Measurements from ENCODE around the gene ARID3B. TPM values are rescaled to one million over a fixed set of nuclear protein-coding genes. Genes with fewer than 3 reads are reported as not detected.
A peak's percentile ranks its signal among the peaks of the same experiment; 100 is the strongest.

ARID3B gene
- total and polyA plus RNA-seq, 7 donors = 1.8 to 5.5 (median 3.0) TPM

DNA sequence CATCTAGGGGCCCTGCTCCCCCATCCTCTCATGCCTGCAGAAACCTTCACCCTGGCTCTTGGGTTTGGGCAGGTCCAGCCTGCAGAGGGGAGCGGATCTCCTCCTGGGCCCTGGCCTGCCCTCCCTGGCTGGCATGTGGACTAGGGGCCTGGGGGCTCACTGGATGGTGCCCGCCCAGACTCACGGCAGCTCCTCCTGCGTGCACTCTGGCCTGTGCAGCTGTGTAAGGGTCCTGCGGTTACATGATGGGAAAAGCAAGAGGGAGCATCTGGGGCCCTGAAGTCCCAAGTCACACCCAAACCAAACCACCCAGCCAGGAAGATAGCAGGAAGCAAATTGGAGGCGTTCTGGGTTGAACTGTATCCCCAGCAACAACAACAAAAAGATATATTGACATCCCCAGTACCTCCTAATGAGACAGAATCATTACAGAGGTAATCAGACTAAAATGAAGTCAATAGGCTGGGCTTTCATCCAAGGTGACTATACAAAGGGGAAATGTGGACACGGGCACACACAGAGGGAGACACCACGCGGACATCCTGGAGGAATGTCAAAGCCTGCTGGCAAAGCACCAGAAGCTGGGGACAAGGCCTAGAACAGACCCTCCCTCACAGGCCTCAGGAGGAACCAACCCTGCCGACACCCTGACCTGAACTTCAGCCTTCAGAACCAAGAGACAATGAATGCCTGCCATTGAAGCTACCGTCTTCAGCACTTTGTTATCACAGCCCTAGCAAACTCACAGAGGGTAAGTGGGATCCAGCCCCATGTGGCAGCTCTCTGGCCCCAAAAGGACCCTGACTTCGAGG is 64.2 kb downstream of the ARID3B start:
- WGBS, 3 donors = 70 to 75% (median 72%) methylated on average over 12 of the region's 12 CpGs
- Histone ChIP-seq H3K4me1 (no peaks in the 10 kb centered on the region), H3K36me3 (ENCODE audit: insufficient read depth in 1 of 2, low read depth in 1 of 2) (no peaks in the 10 kb centered on the region), H3K4me3 (no peak overlapping the region), H3K9me3 (no peaks in the 10 kb centered on the region), H3K27me3 (ENCODE audit: insufficient read depth in 3 of 3, low read length in 2 of 3) (no peaks in the 10 kb centered on the region), H3K27ac (no peak overlapping the region)
- ATAC-seq (no peak), DNase-seq (no peak)
- intact Hi-C loops (cut with DNase I) = no loop called here
- TF ChIP-seq, protein P1, sequence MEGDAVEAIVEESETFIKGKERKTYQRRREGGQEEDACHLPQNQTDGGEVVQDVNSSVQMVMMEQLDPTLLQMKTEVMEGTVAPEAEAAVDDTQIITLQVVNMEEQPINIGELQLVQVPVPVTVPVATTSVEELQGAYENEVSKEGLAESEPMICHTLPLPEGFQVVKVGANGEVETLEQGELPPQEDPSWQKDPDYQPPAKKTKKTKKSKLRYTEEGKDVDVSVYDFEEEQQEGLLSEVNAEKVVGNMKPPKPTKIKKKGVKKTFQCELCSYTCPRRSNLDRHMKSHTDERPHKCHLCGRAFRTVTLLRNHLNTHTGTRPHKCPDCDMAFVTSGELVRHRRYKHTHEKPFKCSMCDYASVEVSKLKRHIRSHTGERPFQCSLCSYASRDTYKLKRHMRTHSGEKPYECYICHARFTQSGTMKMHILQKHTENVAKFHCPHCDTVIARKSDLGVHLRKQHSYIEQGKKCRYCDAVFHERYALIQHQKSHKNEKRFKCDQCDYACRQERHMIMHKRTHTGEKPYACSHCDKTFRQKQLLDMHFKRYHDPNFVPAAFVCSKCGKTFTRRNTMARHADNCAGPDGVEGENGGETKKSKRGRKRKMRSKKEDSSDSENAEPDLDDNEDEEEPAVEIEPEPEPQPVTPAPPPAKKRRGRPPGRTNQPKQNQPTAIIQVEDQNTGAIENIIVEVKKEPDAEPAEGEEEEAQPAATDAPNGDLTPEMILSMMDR (IDR thresholded peaks at IDR 0.05) = no peak

DNA sequence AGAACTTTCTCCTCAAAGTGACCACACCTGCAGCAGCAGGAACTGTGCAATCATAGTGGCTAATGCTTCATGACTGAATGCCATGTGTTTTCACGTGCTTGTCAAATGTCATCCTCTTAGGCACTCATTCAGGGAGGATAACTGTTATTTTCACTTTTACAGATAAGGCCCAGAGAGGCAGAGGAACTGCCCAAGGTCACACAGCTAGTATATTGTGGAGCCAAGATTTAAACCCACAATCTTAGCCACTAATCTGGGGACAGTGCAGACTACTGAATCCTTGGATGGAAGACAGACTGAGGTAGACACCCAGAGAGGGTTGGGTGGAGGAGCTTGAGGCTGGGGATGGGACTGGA is 64.8 kb downstream of the ARID3B start:
- ATAC-seq (no peak), DNase-seq (no peak)
- Histone ChIP-seq H3K9me3 (no peaks in the 10 kb centered on the region), H3K36me3 (ENCODE audit: insufficient read depth in 1 of 2, low read depth in 1 of 2) (no peaks in the 10 kb centered on the region), H3K27me3 (ENCODE audit: insufficient read depth in 3 of 3, low read length in 2 of 3) (no peaks in the 10 kb centered on the region), H3K4me1 (no peaks in the 10 kb centered on the region), H3K27ac (no peak overlapping the region), H3K4me3 (no peak overlapping the region)
- TF ChIP-seq, protein P1 (IDR thresholded peaks at IDR 0.05) = no peak
- WGBS, 3 donors = 71 to 77% (median 74%) methylated on average over 1 of the region's 1 CpG
- intact Hi-C loops (cut with DNase I) = no loop called here

DNA sequence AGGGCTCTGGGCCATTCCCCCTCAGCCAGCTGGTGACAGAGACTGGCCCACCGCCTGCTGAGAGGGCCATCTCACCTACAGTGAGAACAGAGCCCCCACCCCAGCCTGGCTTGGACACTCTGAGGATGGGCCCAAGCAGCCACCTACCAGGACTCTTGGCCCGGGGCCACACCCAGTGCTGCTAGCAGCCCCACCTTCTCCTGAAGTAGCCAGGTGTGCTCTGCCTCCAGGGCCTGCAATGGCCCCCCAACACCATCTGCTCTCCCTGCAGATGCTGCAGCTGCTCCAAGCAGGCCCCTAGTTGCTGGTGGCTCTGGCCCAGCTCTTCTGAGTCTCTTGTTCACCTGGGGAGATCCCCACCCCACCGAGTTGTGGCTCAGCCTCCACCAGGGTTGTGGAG is 67.8 kb downstream of the ARID3B start:
- no peak overlapping the region for H3K27ac ChIP-seq

DNA sequence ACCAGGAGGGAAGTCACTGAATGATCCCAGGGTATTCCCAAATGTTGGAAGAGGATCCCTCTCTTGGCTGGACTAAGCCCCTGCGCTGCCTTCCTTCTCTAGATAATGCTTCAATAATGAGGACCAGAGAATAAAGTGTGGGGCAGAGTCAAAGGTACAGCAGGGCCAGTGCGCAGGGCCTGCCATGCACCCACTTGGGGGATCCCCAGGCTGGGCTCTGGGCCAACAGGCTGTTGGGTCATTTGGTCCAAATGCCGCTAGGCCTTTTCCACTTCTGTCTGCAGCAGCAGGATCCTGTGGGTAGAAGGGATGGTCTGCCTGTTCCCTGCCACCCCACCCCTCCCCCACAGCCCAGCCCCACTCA is 68.9 kb downstream of the ARID3B start:
- H3K27ac ChIP-seq = no peak overlapping the region
- H3K36me3 ChIP-seq (ENCODE audit: insufficient read depth in 1 of 2, low read depth in 1 of 2) = no peaks in the 10 kb centered on the region
- H3K4me1 ChIP-seq = no peaks in the 10 kb centered on the region
- peak in 1 of 2 donors; percentile 30 for DNase-seq
- intact Hi-C loops (cut with DNase I) = loop anchor here in 1 of 2 donors (5.0 kb wide), 1 partner anchor 68 kb away; the partner anchor contains the start of gene ARID3B
- H3K27me3 ChIP-seq (ENCODE audit: insufficient read depth in 3 of 3, low read length in 2 of 3) = no peaks in the 10 kb centered on the region
- no peak for ATAC-seq
- no peak overlapping the region for H3K4me3 ChIP-seq
- no peaks in the 10 kb centered on the region for H3K9me3 ChIP-seq
- 82 to 92% (median 85%) methylated on average over 3 of the region's 3 CpGs for WGBS, 3 donors
- TF ChIP-seq, protein P1 (IDR thresholded peaks at IDR 0.05) = no peak

More for the DNA sequence above, 67.8 kb downstream of the ARID3B start:
- Histone ChIP-seq H3K4me3 (no peak overlapping the region), H3K9me3 (no peaks in the 10 kb centered on the region), H3K36me3 (ENCODE audit: insufficient read depth in 1 of 2, low read depth in 1 of 2) (no peaks in the 10 kb centered on the region), H3K27me3 (ENCODE audit: insufficient read depth in 3 of 3, low read length in 2 of 3) (no peaks in the 10 kb centered on the region), H3K4me1 (no peaks in the 10 kb centered on the region)
- TF ChIP-seq, protein P1 (IDR thresholded peaks at IDR 0.05) = no peak
- 75 to 89% (median 80%) methylated on average over 3 of the region's 3 CpGs for WGBS, 3 donors
- no peak for ATAC-seq
- DNase-seq = peak in 1 of 2 donors; percentile 35
- intact Hi-C loops (cut with DNase I) = no loop called here

All from psoas muscle (tissue), 8 donors.